Hematopoietic multipotent progenitor cell (in vitro differentiated cells): ENCODE results near the gene EIF6. TPM values are rescaled to one million over a fixed set of nuclear protein-coding genes. Genes with fewer than 3 reads are reported as not detected.

Experiments
- DNase-seq, 3 donors: peaks; one replicate each; pipeline ENCODE4 v3.0.0-alpha.2; 2011 to 2015; ENCODE audit warnings: low read depth in 2 of 3, low spot score in 2 of 3
- total RNA-seq: library from RNA; depleted of rRNA; stranded (reverse); fragments of >200 nt; gene quantifications from one replicate; pipeline ENCODE4 v1.2.3, GENCODE V29; 2012

EIF6 gene
- total RNA-seq, 1 donor, result 233 TPM

- no peak for DNase-seq
These were observed 11.1 kb upstream of the EIF6 start for GRCh38 chr20:35295674-35296073.

DNA sequence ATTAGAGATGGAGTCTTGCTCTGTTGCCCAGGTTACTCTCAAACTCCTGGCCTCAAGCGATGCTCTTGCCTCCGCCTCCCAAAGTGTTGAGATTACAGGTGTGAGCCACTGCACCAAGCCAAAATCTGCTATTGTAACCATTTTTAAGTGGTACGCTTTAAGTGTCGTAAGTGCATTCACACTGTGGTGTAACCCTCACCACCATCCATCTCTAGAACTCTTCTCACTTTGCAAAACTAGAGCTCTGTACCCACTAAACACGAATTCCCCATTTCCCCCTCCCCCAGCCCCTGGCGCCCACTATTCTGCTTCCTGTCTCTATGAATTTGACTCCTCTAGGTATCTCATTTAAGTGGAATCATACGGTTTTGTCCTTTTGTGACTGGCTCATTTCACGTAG, 10.5 kb upstream of the EIF6 start:
- no peak for DNase-seq

- DNase-seq, result no peak
These were observed 9.7 kb upstream of the EIF6 start for GRCh38 chr20:35294293-35294685.

GRCh38 chr20:35293303-35294292, 9.0 kb upstream of the EIF6 start:
- DNase-seq, result no peak

GRCh38 chr20:35292504-35293285, 8.1 kb upstream of the EIF6 start:
- no peak for DNase-seq

GRCh38 chr20:35291654-35292503, 7.3 kb upstream of the EIF6 start, which contains the start of gene FAM83C:
Gene FAM83C (minus strand): TSS chr20:35292425. CDS start chr20:35292304, 121 bp downstream.
- DNase-seq, result no peak

GRCh38 chr20:35290887-35291417, 6.4 kb upstream of the EIF6 start:
- DNase-seq, result no peak

- no peak for DNase-seq
These were observed 5.8 kb upstream of the EIF6 start for GRCh38 chr20:35290186-35290886.

DNA sequence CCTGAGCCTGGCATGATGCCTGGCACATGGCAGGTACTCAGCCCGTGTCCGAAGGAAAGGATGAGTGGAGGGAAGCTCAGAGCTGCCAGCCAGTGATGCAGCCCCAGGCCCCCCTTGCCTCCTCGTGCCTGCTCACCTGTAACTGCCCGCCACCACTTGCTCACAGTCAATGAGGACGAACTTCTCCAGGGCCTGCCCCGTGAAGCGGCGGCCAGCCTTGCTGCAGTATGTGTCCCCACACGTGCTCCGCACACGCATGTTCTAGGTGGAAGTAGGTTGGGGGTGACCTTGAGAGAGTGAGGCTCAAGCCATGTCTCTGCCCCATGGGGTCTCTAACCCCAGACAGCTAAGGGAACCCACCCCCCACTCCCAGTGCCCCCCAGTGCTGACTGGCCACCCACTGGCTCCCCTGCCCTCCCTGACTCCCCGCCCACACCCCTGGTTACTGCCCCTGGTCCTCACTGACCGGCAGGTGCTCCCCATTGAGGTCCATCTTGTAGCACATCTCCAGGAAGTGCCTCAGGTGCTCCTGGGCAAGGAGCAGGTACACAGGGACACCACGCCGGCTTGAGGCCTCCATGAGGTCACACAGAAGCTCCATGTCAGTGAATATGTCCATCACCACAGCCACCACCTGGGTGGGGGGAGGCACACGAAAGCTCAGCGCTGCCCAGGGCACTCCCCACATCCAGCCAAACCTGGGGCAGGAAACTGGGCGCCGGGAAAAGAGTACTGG, 3.9 kb upstream of the EIF6 start:
- no peak for DNase-seq

GRCh38 chr20:35287509-35288324, 3.1 kb upstream of the EIF6 start:
- DNase-seq, result no peak

- no peak for DNase-seq
These were observed 2.4 kb upstream of the EIF6 start for GRCh38 chr20:35286899-35287508.

- DNase-seq, result no peak
These were observed 1.7 kb upstream of the EIF6 start for GRCh38 chr20:35286077-35286898.

DNA sequence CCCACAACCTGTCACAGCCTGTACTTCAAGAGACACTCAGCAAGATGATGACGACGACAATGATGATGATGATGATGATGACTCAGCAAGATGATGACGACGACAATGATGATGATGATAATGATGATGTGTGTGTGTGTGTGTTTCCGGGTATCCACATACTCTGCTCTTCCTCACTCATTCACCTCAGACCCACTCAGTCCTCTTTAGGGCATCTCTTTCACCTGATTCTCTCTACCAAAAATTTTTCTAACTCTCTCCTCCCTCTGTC, 1.2 kb upstream of the EIF6 start:
- DNase-seq, result no peak

DNA sequence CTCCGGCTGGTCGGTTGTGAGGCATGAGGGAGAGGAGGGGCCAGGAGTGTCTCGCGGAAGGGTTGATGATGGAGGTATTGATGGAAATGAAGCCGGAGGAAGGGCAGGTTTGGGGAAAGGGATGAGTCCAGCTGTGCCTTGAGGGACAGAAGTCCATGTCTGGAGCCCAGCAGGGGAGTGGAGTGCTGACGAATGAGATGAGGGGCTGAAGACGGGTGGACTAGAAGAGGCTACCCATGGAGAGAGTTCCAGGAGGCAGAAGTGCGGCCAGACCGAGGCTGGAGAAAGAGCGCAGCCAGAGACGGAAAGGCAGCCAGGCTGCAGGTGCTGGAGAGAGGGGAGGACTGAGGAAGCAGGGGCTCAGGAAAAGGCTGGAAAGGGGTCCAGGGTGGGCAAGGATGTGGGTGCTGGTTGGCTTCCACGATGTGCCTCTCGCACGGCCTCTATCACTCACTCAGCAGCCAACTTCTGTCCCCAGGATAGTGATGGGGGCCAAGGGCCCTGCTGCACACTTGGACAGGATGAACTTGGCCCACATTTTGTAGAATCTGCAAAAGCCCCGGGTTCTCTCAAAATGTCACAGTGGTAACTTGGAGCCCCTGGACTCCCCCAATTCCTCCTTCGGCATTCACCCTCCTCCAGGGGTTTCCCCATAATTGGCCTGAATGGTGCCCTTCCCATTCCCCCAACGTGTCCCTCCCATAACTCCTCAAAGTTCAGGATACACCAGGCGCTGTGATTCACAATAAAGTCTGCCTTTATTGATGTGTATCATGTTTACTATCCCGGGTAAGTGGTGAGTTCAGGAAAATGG, 627 bp upstream of the EIF6 start:
- DNase-seq, result no peak

GRCh38 chr20:35283441-35284266, 918 bp downstream of the EIF6 start:
- peak in 2 of 3 donors; percentile 17 to 24 for DNase-seq
